Activated CD8-positive, alpha-beta memory T cell treated with anti-CD3 and anti-CD28 coated beads, Interleukin-2, amount 50 U/mL, for 1 hour (primary cell): ENCODE measurements around the gene TMEM38B.
"Not testable (repeated sequence)": the region's sequence is repeated elsewhere in the genome, so short reads cannot be mapped to it uniquely, and the experiment has no call there.

Source experiments
- DNase-seq: peaks from one replicate; pipeline ENCODE4 v3.0.0-alpha.2; 2020; ENCODE audit errors: extremely low read depth

Gene TMEM38B

GRCh38 chr9:105681724-105682123 is 12.6 kb upstream of the TMEM38B start:
- DNase-seq, result no peak

- no peak for DNase-seq
Observed at GRCh38 chr9:105683688-105684275, 10.6 kb upstream of the TMEM38B start.

- no peak for DNase-seq
Observed at GRCh38 chr9:105686936-105687335, 7.4 kb upstream of the TMEM38B start.

DNA sequence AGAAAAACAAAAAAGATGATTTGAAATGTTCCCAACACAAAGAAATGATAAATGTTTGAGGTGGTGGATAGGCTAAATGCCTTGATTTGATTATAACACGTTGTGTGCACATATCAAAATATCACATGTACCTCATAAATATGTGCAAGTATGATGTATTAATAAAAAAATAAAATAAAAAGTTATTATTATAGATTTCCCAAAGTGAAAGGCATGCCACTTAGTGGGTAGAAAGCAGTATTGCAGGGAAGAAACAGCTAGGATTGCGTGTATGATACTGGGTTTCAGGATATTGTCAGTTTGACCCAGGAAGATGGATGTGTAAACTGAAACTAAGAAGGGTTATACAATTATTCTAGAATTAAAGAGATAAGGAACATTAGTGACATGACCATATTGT is 3.6 kb upstream of the TMEM38B start:
- no peak for DNase-seq

GRCh38 chr9:105693435-105694189 is 729 bp upstream of the TMEM38B start:
- no peak for DNase-seq

DNA sequence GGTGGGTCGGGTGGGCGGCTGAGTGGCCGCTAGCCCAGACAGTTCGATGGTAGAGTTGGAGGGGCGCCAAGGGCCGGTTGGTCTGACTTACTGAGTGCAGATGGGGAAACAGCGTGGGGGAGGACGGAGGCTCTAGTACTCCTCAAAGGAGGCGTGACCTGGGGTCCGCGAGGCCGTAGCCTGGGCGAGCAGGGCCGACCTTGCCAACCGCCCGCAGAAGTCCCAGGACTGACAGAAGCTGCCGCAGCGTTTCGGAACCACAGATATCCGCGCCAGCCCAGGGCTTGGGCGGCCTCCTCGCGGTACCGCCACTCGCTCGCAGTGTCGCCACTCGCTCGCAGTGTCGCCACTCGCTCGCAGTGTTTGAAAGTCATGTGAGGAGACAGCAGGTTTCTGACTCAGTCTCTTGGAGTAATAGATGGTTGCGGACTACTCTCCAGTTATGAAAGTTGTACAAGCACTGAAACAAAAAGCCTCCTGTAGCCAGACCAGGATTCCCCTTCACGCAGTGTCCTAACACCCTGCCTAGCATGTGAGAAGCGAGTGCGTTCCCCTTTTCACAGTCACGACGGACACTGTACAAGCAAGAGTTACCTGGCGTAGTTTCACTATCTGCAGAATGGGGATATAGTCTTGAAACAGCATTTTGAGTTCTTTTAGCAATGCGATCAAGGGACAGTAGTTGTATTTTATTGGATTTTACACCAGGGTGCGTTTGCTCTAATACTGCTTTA is 674 bp downstream of the TMEM38B start:
- no peak for DNase-seq

DNA sequence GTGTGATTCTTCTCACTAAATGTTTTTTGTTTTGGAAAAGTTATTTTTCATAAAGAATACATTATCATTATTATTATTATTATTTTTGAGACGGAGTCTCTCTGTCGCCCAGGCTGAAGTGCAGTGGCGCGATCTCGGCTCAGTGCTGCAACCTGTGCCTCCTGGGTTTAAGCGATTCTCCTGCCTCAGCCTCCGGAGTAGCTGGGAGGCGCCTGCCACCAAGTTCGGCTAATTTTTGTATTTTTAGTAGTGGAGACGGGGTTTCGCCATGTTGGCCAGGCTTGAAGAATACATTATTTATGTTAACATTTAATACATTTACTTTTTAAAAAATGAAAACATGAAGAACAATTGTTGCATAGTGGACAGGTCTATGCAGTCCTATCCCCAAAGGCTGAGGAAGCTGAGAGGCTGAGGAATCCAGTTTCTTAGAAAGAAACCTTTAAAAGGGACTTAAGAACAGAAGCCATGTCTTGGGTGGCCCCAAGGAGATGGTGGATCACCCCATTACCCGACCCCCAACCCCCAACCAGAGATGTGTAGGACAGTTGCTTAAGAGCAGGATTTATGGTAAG is 2.0 kb downstream of the TMEM38B start:
- DNase-seq, result no peak

DNA sequence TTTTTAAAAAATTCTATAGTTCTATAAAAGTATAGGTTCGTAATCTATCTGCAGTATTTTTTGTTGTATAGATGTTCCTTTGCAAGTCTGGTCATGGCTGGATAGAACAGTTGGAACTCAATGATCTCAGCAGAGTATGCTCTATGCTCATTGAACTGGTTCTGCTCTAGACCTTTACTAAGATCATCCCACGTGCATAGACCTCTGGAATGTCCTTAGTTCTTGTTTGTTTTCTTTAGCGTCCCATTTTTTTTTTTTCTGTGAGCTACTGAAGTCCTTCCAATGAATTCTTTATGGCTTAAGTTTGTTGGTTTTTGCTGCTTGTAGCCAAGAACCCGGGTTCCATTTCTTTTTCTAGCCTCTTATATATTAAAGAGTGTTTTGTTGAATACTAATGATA is 3.5 kb downstream of the TMEM38B start:
- no peak for DNase-seq

- DNase-seq, result no peak
Observed at GRCh38 chr9:105698348-105698870, 4.1 kb downstream of the TMEM38B start.

DNA sequence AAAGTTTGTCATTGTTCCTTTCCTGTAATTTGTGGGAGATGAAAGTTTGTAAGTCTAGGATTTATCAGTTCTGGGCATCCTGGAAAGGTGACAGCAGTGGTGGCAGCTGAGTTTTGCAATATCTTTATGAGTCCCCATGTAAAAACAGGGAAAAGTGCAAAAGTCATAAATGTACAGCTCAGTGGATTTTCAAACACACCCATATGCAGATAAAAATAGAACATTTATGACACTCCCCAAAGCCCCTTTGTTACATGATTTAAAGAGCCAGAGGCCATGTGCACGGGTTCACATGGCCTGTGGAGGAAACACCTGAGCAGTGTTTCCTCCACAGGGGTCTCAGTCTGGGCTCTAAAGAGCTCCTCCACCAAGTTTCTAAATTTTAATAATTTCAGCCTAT is 6.3 kb downstream of the TMEM38B start:
- no peak for DNase-seq

DNA sequence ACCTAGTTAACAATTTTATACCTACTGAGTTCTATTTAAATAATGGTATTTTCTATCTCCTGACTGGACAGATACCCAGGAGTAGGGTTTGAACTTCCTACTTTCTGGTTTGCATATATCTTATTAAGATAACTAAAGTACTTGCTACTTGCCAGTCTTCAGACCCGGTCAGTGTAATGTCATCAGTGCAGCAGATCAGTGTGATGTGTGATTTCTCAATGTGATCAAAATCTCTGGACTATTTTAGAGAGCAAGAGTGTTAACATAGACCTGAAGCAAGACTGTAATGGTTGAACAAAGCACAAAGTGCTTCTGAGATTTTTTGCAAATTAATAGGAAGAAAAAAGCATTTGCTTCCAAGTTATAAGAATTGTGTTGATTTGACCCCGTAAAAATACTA is 6.8 kb downstream of the TMEM38B start:
- DNase-seq, result no peak

- no peak for DNase-seq
Observed at GRCh38 chr9:105702207-105702606, 7.9 kb downstream of the TMEM38B start.

DNA sequence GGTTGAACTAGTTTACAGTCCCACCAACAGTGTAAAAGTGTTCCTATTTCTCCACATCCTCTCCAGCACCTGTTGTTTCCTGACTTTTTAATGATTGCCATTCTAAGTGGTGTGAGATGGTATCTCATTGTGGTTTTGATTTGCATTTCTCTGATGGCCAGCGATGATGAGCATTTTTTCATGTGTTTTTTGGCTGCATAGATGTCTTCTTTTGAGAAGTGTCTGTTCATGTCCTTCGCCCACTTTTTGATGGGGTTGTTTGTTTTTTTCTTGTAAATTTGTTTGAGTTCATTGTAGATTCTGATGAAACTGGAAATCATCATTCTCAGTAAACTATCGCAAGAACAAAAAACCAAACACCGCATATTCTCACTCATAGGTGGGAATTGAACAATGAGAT is 9.3 kb downstream of the TMEM38B start:
- not testable (repeated sequence) for DNase-seq

DNA sequence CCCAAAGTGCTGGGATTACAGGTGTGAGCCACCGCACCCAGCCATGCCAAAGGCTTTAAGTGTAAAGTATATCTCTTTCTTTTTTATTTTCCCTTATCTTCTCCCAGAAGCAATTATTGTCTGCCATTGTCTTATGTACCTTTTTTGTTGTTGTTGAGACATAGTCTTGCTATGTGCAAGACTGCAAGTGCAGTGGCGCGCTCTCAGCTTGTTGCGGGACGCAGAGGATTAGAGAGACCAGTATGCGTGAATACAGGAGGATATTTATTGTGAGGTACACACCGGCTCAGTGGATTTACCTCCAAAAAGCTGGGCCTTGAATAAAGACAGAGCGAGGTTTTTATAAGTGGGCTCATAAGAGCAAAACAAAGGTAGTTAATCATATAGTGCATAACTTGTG is 11.8 kb downstream of the TMEM38B start:
- no peak for DNase-seq

- no peak for DNase-seq
Observed at GRCh38 chr9:105708405-105708804, 14.1 kb downstream of the TMEM38B start.

DNA sequence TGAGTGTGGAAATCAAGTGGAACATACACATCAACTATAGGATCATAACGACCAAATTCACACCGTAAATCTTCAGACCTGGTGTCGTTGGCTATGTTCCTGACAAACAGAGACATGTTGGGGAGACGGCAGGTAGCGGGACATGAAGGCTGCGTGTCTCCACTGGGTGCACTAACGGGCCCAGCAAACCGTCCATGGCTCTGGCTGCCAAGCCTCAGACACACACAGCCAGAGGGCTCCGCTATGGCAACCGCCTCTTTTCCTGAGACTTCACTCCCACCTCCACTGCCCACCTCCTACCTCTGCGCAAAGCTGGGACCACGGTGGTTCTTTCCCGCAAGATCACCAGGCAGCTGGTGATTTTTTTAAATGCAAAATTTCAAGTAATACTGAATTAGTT is 16.3 kb downstream of the TMEM38B start:
- no peak for DNase-seq

DNA sequence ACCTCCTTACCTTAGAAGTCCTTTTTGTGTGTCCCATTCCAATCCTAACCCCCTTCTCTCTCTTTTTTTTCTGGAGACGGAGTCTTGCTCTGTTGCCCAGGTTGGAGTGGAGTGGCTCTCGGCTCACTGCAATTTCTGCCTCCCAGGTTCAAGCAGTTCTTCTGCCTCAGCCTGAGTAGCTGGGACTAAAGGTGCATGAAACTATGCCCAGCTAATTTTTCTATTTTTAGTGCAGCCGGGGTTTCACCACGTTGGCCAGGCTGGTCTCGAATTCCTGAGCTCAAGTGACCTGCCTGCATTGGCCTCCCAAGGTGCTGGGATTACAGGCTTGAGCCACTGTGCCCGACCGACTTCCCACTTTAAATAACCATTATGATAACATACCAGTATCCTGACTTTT is 17.5 kb downstream of the TMEM38B start:
- no peak for DNase-seq

- no peak for DNase-seq
Observed at GRCh38 chr9:105712297-105712696, 18.0 kb downstream of the TMEM38B start.

GRCh38 chr9:105712773-105713172 is 18.4 kb downstream of the TMEM38B start:
- DNase-seq, result no peak

GRCh38 chr9:105713260-105714019 is 19.1 kb downstream of the TMEM38B start:
- DNase-seq, result no peak

GRCh38 chr9:105714020-105714331 is 19.6 kb downstream of the TMEM38B start:
- no peak for DNase-seq

- DNase-seq, result no peak
Observed at GRCh38 chr9:105716146-105716545, 21.8 kb downstream of the TMEM38B start.
